LNCAP (cell line): Measurements from ENCODE around the gene RNF141.

Source experiments
- CTCF ChIP-seq: fragments of 450-650 bp; IDR thresholded peaks from 2 replicates; pipeline ENCODE4 v1.5.1; 2017; ENCODE audit warnings: mild to moderate bottlenecking

Gene RNF141

GRCh38 chr11:10500757-10501684 is 40.0 kb downstream of the RNF141 start:
- TF ChIP-seq CTCF = no peak

- no peak for TF ChIP-seq CTCF
Measured at GRCh38 chr11:10499874-10500601, 40.9 kb downstream of the RNF141 start.

- TF ChIP-seq CTCF = no peak
Measured at GRCh38 chr11:10499452-10499851, 41.5 kb downstream of the RNF141 start.

GRCh38 chr11:10498426-10499250 is 42.3 kb downstream of the RNF141 start:
- no peak for TF ChIP-seq CTCF

GRCh38 chr11:10498022-10498400 is 43.0 kb downstream of the RNF141 start:
- TF ChIP-seq CTCF = no peak

- TF ChIP-seq CTCF = no peak
Measured at GRCh38 chr11:10497371-10498021, 43.5 kb downstream of the RNF141 start.
